HUES64 (cell line): ENCODE data around the gene PTPN2.
"Not testable (repeated sequence)": the region's sequence is repeated elsewhere in the genome, so short reads cannot be mapped to it uniquely, and the experiment has no call there.

Experiments
- H3K27ac ChIP-seq: 2 replicates; pipeline ENCODE4 v1.7.0; 2013; ENCODE audit warnings: low read depth, low read length, inconsistent platforms
- H3K27me3 ChIP-seq: 2 replicates; pipeline ENCODE4 v1.6.1; 2013; ENCODE audit warnings: mild to moderate bottlenecking, low read length; ENCODE audit not compliant: insufficient read depth
- H3K36me3 ChIP-seq: 2 replicates; pipeline ENCODE4 v1.6.1; 2013; ENCODE audit warnings: mild to moderate bottlenecking, low read length; ENCODE audit not compliant: insufficient read depth
- H3K4me1 ChIP-seq: 2 replicates; pipeline ENCODE4 v1.6.1; 2013; ENCODE audit warnings: mild to moderate bottlenecking, low read length, moderate library complexity; ENCODE audit not compliant: insufficient read depth
- H3K4me3 ChIP-seq: 2 replicates; pipeline ENCODE4 v1.5.1; 2013; ENCODE audit warnings: mild to moderate bottlenecking, low read length, moderate library complexity
- H3K9ac ChIP-seq: 2 replicates; pipeline ENCODE4 v1.6.1; 2013; ENCODE audit warnings: mild to moderate bottlenecking, low read depth, low read length
- H3K9me3 ChIP-seq: 2 replicates; pipeline ENCODE4 v1.6.1; 2013; ENCODE audit warnings: low read depth, low read length; ENCODE audit not compliant: insufficient read depth
- WGBS: fragments of 150-250, 120-280 bp; methylation state at CpG from one replicate; pipeline ENCODE4 v1.1.7; 2013; ENCODE audit warnings: missing lambda C conversion rate; 5-methylcytosine and 5-hydroxymethylcytosine counted together

Gene PTPN2

GRCh38 chr18:12890964-12891363 is 6.9 kb upstream of the PTPN2 start:
- Histone ChIP-seq H3K27me3 (no peaks in the 10 kb centered on the region), H3K4me3 (no peak overlapping the region), H3K4me1 (peaks cover 5% of the 10 kb centered on the region; the same call in 1 of the 2 replicates), H3K9me3 (0 out of 2 replicates have a peak, but pooled peaks cover 11% of the 10 kb centered on the region), H3K27ac (no peak overlapping the region), H3K36me3 (no peaks in the 10 kb centered on the region), H3K9ac (no peak overlapping the region)
- 95% methylated on average over 3 of the region's 3 CpGs for WGBS

- Histone ChIP-seq H3K27ac (no peak overlapping the region; the same call in 1 of the 2 replicates), H3K9me3 (0 out of 2 replicates have a peak, but pooled peaks cover 11% of the 10 kb centered on the region), H3K4me1 (peaks cover 28% of the 10 kb centered on the region), H3K9ac (no peak overlapping the region), H3K27me3 (no peaks in the 10 kb centered on the region; the same call in 1 of the 2 replicates), H3K36me3 (no peaks in the 10 kb centered on the region), H3K4me3 (no peak overlapping the region)
- WGBS: 45% methylated on average over 2 of the region's 2 CpGs
Observed at GRCh38 chr18:12886498-12887126, 2.6 kb upstream of the PTPN2 start.

GRCh38 chr18:12885500-12885899 is 1.5 kb upstream of the PTPN2 start:
- H3K27me3 ChIP-seq: no peaks in the 10 kb centered on the region; the same call in 1 of the 2 replicates
- no peaks in the 10 kb centered on the region for H3K36me3 ChIP-seq
- peaks cover 35% of the 10 kb centered on the region for H3K4me1 ChIP-seq
- peak overlapping the region; percentile 32; the same call in 1 of the 2 replicates for H3K27ac ChIP-seq
- 10% methylated on average over 4 of the region's 4 CpGs for WGBS
- H3K9ac ChIP-seq: no peak overlapping the region
- 0 out of 2 replicates have a peak, but pooled peaks cover 6% of the 10 kb centered on the region for H3K9me3 ChIP-seq
- H3K4me3 ChIP-seq: peak overlapping the region; percentile 94; the same call in 1 of the 2 replicates

- H3K36me3 ChIP-seq: no peaks in the 10 kb centered on the region
- peak overlapping the region; percentile 94 for H3K4me3 ChIP-seq
- no peaks in the 10 kb centered on the region; the same call in 1 of the 2 replicates for H3K27me3 ChIP-seq
- H3K9ac ChIP-seq: peak overlapping the region; percentile 63
- peak overlapping the region; percentile 32; the same call in 1 of the 2 replicates for H3K27ac ChIP-seq
- H3K9me3 ChIP-seq: no peaks in the 10 kb centered on the region
- peaks cover 43% of the 10 kb centered on the region for H3K4me1 ChIP-seq
- 18% methylated on average over 23 of the region's 35 CpGs for WGBS
Observed at GRCh38 chr18:12884406-12885323, 628 bp upstream of the PTPN2 start.

- H3K27ac ChIP-seq: peak overlapping the region; percentile 98
- no peaks in the 10 kb centered on the region for H3K36me3 ChIP-seq
- peak overlapping the region; percentile 94 for H3K4me3 ChIP-seq
- no peaks in the 10 kb centered on the region for H3K9me3 ChIP-seq
- peak overlapping the region; percentile 97 for H3K9ac ChIP-seq
- H3K27me3 ChIP-seq: no peaks in the 10 kb centered on the region; the same call in 1 of the 2 replicates
- under 1% methylated on average over 38 of the region's 38 CpGs for WGBS
- peaks cover 47% of the 10 kb centered on the region for H3K4me1 ChIP-seq
Observed at GRCh38 chr18:12883372-12883683, 709 bp downstream of the PTPN2 start.

- H3K9ac ChIP-seq: peak overlapping the region; percentile 97
- peak overlapping the region; percentile 98; the same call in 1 of the 2 replicates for H3K27ac ChIP-seq
- H3K36me3 ChIP-seq: no peaks in the 10 kb centered on the region
- peak overlapping the region; percentile 94 for H3K4me3 ChIP-seq
- H3K9me3 ChIP-seq: no peaks in the 10 kb centered on the region
- H3K4me1 ChIP-seq: peaks cover 47% of the 10 kb centered on the region
- no peaks in the 10 kb centered on the region; the same call in 1 of the 2 replicates for H3K27me3 ChIP-seq
- 8% methylated on average over 19 of the region's 22 CpGs for WGBS
Observed at GRCh38 chr18:12882453-12883371, 1.3 kb downstream of the PTPN2 start.

- Histone ChIP-seq H3K4me1 (peaks cover 43% of the 10 kb centered on the region), H3K9ac (no peak overlapping the region), H3K4me3 (no peak overlapping the region), H3K9me3 (no peaks in the 10 kb centered on the region), H3K27me3 (no peaks in the 10 kb centered on the region; the same call in 1 of the 2 replicates), H3K36me3 (no peaks in the 10 kb centered on the region), H3K27ac (peak overlapping the region; percentile 24; the same call in 1 of the 2 replicates)
- WGBS: 83% methylated on average over 2 of the region's 2 CpGs
Observed at GRCh38 chr18:12880541-12880910, 3.5 kb downstream of the PTPN2 start.

- 44% methylated on average over 7 of the region's 8 CpGs for WGBS
- Histone ChIP-seq H3K9ac (no peak overlapping the region), H3K4me3 (peak overlapping the region; percentile 31; the same call in 1 of the 2 replicates), H3K27ac (peak overlapping the region; percentile 24), H3K4me1 (peaks cover 43% of the 10 kb centered on the region), H3K9me3 (no peaks in the 10 kb centered on the region), H3K36me3 (no peaks in the 10 kb centered on the region), H3K27me3 (no peaks in the 10 kb centered on the region; the same call in 1 of the 2 replicates)
Observed at GRCh38 chr18:12879840-12880540, 4.0 kb downstream of the PTPN2 start.

GRCh38 chr18:12874992-12875391 is 9.0 kb downstream of the PTPN2 start:
- H3K9ac ChIP-seq, H3K9me3 ChIP-seq, H3K27ac ChIP-seq, H3K27me3 ChIP-seq, H3K36me3 ChIP-seq, H3K4me3 ChIP-seq: not testable (repeated sequence)
- peaks cover 15% of the 10 kb centered on the region for H3K4me1 ChIP-seq
- 52% methylated on average over 2 of the region's 2 CpGs for WGBS

- not testable (repeated sequence) for H3K9ac ChIP-seq, H3K9me3 ChIP-seq, H3K36me3 ChIP-seq, H3K4me1 ChIP-seq, H3K27me3 ChIP-seq, H3K27ac ChIP-seq, H3K4me3 ChIP-seq
- WGBS: 96% methylated on average over 38 of the region's 48 CpGs
Observed at GRCh38 chr18:12873961-12874567, 10.0 kb downstream of the PTPN2 start.
